Gastrocnemius medialis (tissue), 4 donors: ENCODE results near the gene ABO. TPM values are rescaled to one million over a fixed set of nuclear protein-coding genes. Genes with fewer than 3 reads are reported as not detected.
A peak's percentile ranks its signal among the peaks of the same experiment; 100 is the strongest.
"Not testable (repeated sequence)": the region's sequence is repeated elsewhere in the genome, so short reads cannot be mapped to it uniquely, and the experiment has no call there.

Experiments used
- ATAC-seq, 2 donors: fragments of 150-250 bp; one replicate each; pipeline ENCODE4 v1.9.1; 2016
- DNase-seq, 2 donors: peaks; one replicate each; pipeline ENCODE4 v3.0.0-alpha.2; 2019
- H3K27ac ChIP-seq, 4 donors: fragments of 200-600 bp; sonication (generic); 1 replicate in 1 of 4; 2 replicates in 3 of 4; pipeline ENCODE4 v1.5.1; 2016 to 2018; ENCODE audit warnings: mild to moderate bottlenecking in 2 of 4, moderate library complexity in 1 of 4
- H3K27me3 ChIP-seq, 3 donors: fragments of 200-600 bp; sonication (generic) in 2 of 3; 1 replicate in 1 of 3; 2 replicates in 2 of 3; pipeline versions ENCODE4 v1.5.1 to v1.6.0; 2016 to 2019; ENCODE audit warnings: mild to moderate bottlenecking in 1 of 3, moderate library complexity in 1 of 3
- H3K36me3 ChIP-seq, 2 donors: fragments of 200-600 bp; sonication (generic) in 1 of 2; one replicate each; pipeline ENCODE4 v1.5.1; 2017 to 2018
- H3K4me1 ChIP-seq, 2 donors: fragments of 200-600 bp; sonication (generic) in 1 of 2; one replicate each; pipeline ENCODE4 v1.5.1; 2016 to 2017; ENCODE audit warnings: mild to moderate bottlenecking in 2 of 2
- H3K4me3 ChIP-seq, 4 donors: fragments of 200-600 bp; sonication (generic) in 3 of 4; 1 replicate in 1 of 4; 2 replicates in 3 of 4; pipeline ENCODE4 v1.5.1; 2016 to 2019; ENCODE audit warnings: mild to moderate bottlenecking in 2 of 4
- H3K9me3 ChIP-seq, 3 donors: fragments of 200-600 bp; sonication (generic) in 2 of 3; 1 replicate in 1 of 3; 2 replicates in 2 of 3; pipeline ENCODE4 v1.5.1; 2016 to 2019
- CTCF ChIP-seq, 5 experiments: fragments of 450-650 bp in 3 of 5; fragments of 200-600 bp in 2 of 5; sonication (generic) in 2 of 5; IDR thresholded peaks in 4 of 5; conservative IDR thresholded peaks in 1 of 5; 1 replicate in 4 of 5; 2 replicates in 1 of 5; pipeline ENCODE4 v1.5.1; 2016 to 2019; ENCODE audit warnings: antibody characterized with exemption in 5 of 5, mild to moderate bottlenecking in 3 of 5, moderate library complexity in 3 of 5
- POLR2A ChIP-seq, 2 donors: fragments of 450-650 bp; IDR thresholded peaks; one replicate each; pipeline ENCODE4 v1.6.1; 2017; ENCODE audit warnings: antibody characterized with exemption in 2 of 2, mild to moderate bottlenecking in 2 of 2, moderate library complexity in 2 of 2
- in situ Hi-C, 4 donors: fragments of 200-750 bp; cut with MboI; loops; one replicate each; pipeline versions ENCODE4 v1.15.0 to v1.8.0; 2017; ENCODE audit warnings: low sequenced_read_pairs in 4 of 4
- intact Hi-C: fragments of 100-400 bp; cut with DNase I; formaldehyde crosslinking; loops from one replicate; pipeline ENCODE4 v1.15.1; 2023; ENCODE audit warnings: low total_unique reads
- total RNA-seq, 4 donors: library from RNA; depleted of rRNA; stranded (reverse); fragments of >200 nt; gene quantifications; one replicate each; pipeline versions ENCODE4 v1.1.0 to v1.2.3, GENCODE V29; 2016

ABO gene
- total RNA-seq, 4 donors from 2014 or later = 0.24 to 2.4 (median 0.44) TPM; not detected in 1

GRCh38 chr9:133237035-133237731 is 37.8 kb downstream of the ABO start:
- intact Hi-C loops = no loop called here
- peak; percentile 60 to 65 for ATAC-seq
- peaks cover 13 to 14% of the 10 kb centered on the region in 2 donors for H3K4me1 ChIP-seq
- no peaks in the 10 kb centered on the region for H3K9me3 ChIP-seq
- no peaks in the 10 kb centered on the region for H3K36me3 ChIP-seq
- no peak for DNase-seq
- in situ Hi-C loops = no loop called here
- peaks cover 7 to 18% (median 13%) of the 10 kb centered on the region in 3 donors for H3K27me3 ChIP-seq
- TF ChIP-seq CTCF (IDR thresholded peaks at IDR 0.05 in 4 of 5, conservative IDR thresholded peaks at IDR 0.05 in 1 of 5) (no peak), POLR2A (IDR thresholded peaks at IDR 0.05) (no peak)
- peak overlapping the region; percentile 54 to 81 (median 66) for H3K27ac ChIP-seq
- no peak overlapping the region for H3K4me3 ChIP-seq

GRCh38 chr9:133236291-133237034 is 38.5 kb downstream of the ABO start:
- in situ Hi-C loops, H3K9me3 ChIP-seq, DNase-seq, H3K36me3 ChIP-seq, H3K4me3 ChIP-seq, intact Hi-C loops, ATAC-seq: not testable (repeated sequence)
- Histone ChIP-seq H3K27me3 (peaks cover 7 to 18% (median 13%) of the 10 kb centered on the region in 3 donors), H3K27ac (peak overlapping the region; percentile 54 to 81 (median 66)), H3K4me1 (peaks cover 13 to 14% of the 10 kb centered on the region in 2 donors)

DNA sequence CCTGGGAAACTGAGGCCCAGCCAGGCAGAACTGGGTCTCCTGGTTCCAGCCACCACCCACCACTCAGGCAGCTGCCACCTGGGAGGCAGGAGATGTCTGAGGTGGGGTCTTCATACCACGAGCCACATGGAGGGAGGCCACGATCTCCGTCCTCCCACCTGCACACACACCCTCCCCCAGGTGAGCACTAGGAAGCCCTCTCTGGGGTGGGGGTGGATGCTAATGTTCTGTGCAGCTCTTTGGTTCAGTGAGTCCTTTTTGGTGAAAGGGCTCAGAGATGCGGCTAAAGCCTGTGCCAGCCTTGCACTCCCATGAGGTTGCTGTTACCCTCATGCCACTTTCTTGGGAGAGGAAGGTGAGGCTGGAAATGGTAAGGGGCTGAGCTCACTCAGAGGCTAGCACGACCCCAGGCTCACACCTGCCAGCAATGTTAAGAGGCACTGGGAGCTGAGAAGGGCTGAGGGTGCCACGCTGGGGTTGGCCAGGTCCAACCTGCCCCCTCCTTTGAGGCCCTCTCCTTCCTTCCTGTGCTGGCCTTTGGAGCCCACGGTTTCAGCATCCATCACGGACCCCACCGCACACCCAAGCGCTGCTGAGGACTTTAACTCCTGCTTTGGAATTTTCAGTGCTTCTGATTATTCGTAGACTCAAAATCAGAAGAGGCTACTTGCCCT is 39.3 kb downstream of the ABO start:
- TF ChIP-seq POLR2A (IDR thresholded peaks at IDR 0.05) (no peak), CTCF (IDR thresholded peaks at IDR 0.05 in 4 of 5, conservative IDR thresholded peaks at IDR 0.05 in 1 of 5) (no peak)
- intact Hi-C loops (no loop called here), in situ Hi-C loops (no loop called here)
- Histone ChIP-seq H3K9me3 (no peaks in the 10 kb centered on the region), H3K4me3 (no peak overlapping the region), H3K36me3 (no peaks in the 10 kb centered on the region), H3K27me3 (peaks cover 7 to 18% (median 13%) of the 10 kb centered on the region in 3 donors), H3K4me1 (peaks cover 13 to 14% of the 10 kb centered on the region in 2 donors), H3K27ac (no peak overlapping the region)
- ATAC-seq (no peak), DNase-seq (no peak)

DNA sequence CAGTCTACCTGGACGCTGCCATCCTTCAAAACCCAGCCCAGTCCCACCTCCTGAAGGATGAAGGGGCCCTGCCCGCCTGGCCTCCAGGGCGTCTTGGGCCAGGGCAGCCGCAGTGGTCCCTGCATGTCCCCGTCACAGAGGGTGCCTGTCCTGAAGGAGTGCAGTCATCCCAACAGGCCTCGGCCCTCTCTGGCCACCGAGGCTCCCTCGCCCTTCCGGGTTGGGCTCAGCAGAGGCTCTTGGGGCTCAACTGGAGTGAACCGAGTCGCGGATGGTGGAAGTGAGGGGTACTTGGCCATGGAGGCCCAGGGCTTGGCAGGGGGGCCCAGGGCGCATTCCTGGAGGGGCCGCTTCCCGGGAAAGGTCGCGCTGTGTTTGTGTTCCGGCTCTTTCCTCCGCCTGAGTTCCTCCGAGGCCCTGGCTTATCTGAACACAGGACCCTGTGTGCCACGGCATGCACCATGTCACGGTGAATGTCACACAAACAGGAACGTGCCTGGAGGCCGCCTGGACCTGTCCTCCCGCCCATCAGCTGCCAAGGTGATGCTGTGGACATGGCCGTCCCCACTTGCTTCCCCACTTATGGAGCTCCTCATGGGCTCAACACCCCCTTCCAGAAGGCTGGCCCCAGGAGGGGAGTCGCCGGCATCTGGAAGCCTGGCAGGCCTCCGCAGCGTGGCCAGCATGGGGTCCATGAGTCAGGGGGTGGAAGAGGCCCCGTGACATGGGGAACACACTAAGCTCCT is 40.3 kb downstream of the ABO start:
- in situ Hi-C loops (no loop called here), intact Hi-C loops (no loop called here)
- no peaks in the 10 kb centered on the region for H3K9me3 ChIP-seq
- DNase-seq = no peak
- H3K4me1 ChIP-seq = peaks cover 13 to 14% of the 10 kb centered on the region in 2 donors
- peaks cover 7 to 13% (median 11%) of the 10 kb centered on the region in 3 donors for H3K27me3 ChIP-seq
- no peaks in the 10 kb centered on the region for H3K36me3 ChIP-seq
- H3K4me3 ChIP-seq = no peak overlapping the region
- TF ChIP-seq CTCF (IDR thresholded peaks at IDR 0.05 in 4 of 5, conservative IDR thresholded peaks at IDR 0.05 in 1 of 5) = no peak
- no peak for TF ChIP-seq POLR2A (IDR thresholded peaks at IDR 0.05)
- ATAC-seq = no peak
- peak overlapping the region in 3 of 4 donors; percentile 20 to 51 (median 31) for H3K27ac ChIP-seq
